K562 (cell line): Measurements from ENCODE around the gene PSMA5. TPM values are rescaled to one million over a fixed set of nuclear protein-coding genes. Genes with fewer than 3 reads are reported as not detected.

ENCODE experiments used
- ATAC-seq: fragments of 200-7000 bp; cut with Tn5 transposase; 3 replicates; pipeline ENCODE4 v1.9.1; 2020; ENCODE audit warnings: moderate library complexity
- BruUV-seq: library from RNA; stranded (reverse); fragments of 400-500 nt; replicated peaks from 2 replicates; lab custom pipeline; 2021; lab: Mats Ljungman, UMichigan
- CTCF ChIA-PET: fragments of 300-600 bp; formaldehyde crosslinking; extraction: SDS; loops from one replicate; lab custom pipeline; 2021; ENCODE audit warnings: low intra/inter-chr PET ratio; lab: Yijun Ruan, JAX
- POLR2A ChIA-PET: fragments of 300-600, 350-650 bp; sonication (Branson Sonifier 250); formaldehyde crosslinking; extraction: SDS; loops from one replicate; lab custom pipeline; 2021; ENCODE audit warnings: antibody characterized with exemption, inconsistent platforms; lab: Yijun Ruan, JAX
- DNase-seq, 4 experiments: peaks; one replicate each; pipeline versions ENCODE4 v3.0.0 to v3.0.0-alpha.2; 2011 to 2018; ENCODE audit warnings: low spot score in 3 of 4, mixed read lengths in 3 of 4; ENCODE audit errors: extremely low read depth in 1 of 4
- FAIRE-seq: peaks from 2 replicates; lab custom pipeline; 2011; peaks lifted over from hg19 to GRCh38; lab: Jason Lieb, UNC
- H2AFZ ChIP-seq: 2 replicates; pipeline ENCODE4 v1.6.0; 2011; ENCODE audit warnings: low read depth, low read length, control low read depth, inconsistent platforms
- H3K27ac ChIP-seq: fragments of 200-600 bp; 3 replicates; pipeline ENCODE4 v1.8.0; 2011; ENCODE audit warnings: low read depth, mild to moderate bottlenecking, control low read depth, inconsistent platforms, low read length, moderate library complexity, mixed read lengths; ENCODE audit errors: extremely low read depth
- H3K27me3 ChIP-seq, 2 experiments: fragments of 300-600 bp in 1 of 2; 2 replicates in 1 of 2; 3 replicates in 1 of 2; pipeline versions ENCODE4 v1.6.0 to v1.8.0; 2011; ENCODE audit warnings: inconsistent platforms in 2 of 2, low read length in 2 of 2, mild to moderate bottlenecking in 1 of 2, mixed read lengths in 1 of 2, moderate library complexity in 1 of 2; ENCODE audit not compliant: control insufficient read depth in 2 of 2, insufficient read depth in 2 of 2
- H3K36me3 ChIP-seq: fragments of 300-600 bp; 3 replicates; pipeline ENCODE4 v1.8.0; 2011; ENCODE audit warnings: mild to moderate bottlenecking, low read length, inconsistent platforms; ENCODE audit not compliant: control insufficient read depth, insufficient read depth
- H3K4me1 ChIP-seq, 2 experiments: fragments of 200-600 bp in 1 of 2; replicated peaks in 1 of 2; 2 replicates in 1 of 2; 3 replicates in 1 of 2; pipeline versions ENCODE4 v1.5.1 to v1.8.0; 2011; ENCODE audit warnings: inconsistent platforms in 2 of 2, low read length in 2 of 2, mild to moderate bottlenecking in 1 of 2, mixed read lengths in 1 of 2, moderate library complexity in 1 of 2; ENCODE audit not compliant: control insufficient read depth in 2 of 2, insufficient read depth in 2 of 2
- H3K4me2 ChIP-seq: 2 replicates; pipeline ENCODE4 v1.6.1; 2011; ENCODE audit warnings: low read length, control low read depth, inconsistent platforms, mixed read lengths; ENCODE audit not compliant: insufficient read depth
- H3K4me3 ChIP-seq: fragments of 200-600 bp; sonication (generic), shearing (Covaris generic); 2 replicates; pipeline ENCODE4 v1.5.1; 2016; ENCODE audit warnings: control low read depth, inconsistent platforms
- H3K79me2 ChIP-seq: fragments of 200-600 bp; 3 replicates; pipeline ENCODE4 v1.8.0; 2011; ENCODE audit warnings: low read length, inconsistent platforms; ENCODE audit not compliant: control insufficient read depth, insufficient read depth
- H3K9ac ChIP-seq, 2 experiments: 2 replicates each; pipeline versions ENCODE4 v1.6.0 to v1.6.1; 2011; ENCODE audit warnings: low read depth in 2 of 2, low read length in 2 of 2, control low read depth in 1 of 2, inconsistent platforms in 1 of 2, mild to moderate bottlenecking in 1 of 2, mixed read lengths in 1 of 2; ENCODE audit not compliant: insufficient read depth in 1 of 2
- H3K9me1 ChIP-seq: one replicate; pipeline ENCODE4 v1.6.0; 2011; ENCODE audit warnings: inconsistent platforms, mild to moderate bottlenecking, low read length, moderate library complexity; ENCODE audit not compliant: control insufficient read depth, insufficient read depth
- H3K9me3 ChIP-seq: replicated peaks from 2 replicates; pipeline ENCODE4 v1.5.1; 2011; ENCODE audit warnings: low read depth, low read length, inconsistent platforms; ENCODE audit not compliant: control insufficient read depth, insufficient read depth
- H4K20me1 ChIP-seq: replicated peaks from 2 replicates; pipeline ENCODE4 v1.6.1; 2011; ENCODE audit warnings: low read length, inconsistent platforms, mixed read lengths; ENCODE audit not compliant: control insufficient read depth, insufficient read depth
- ELF1 ChIP-seq: fragments of 200-800 bp; sonication (Bioruptor generic); IDR thresholded peaks from 2 replicates; pipeline ENCODE4 v1.6.1; 2016; ENCODE audit warnings: missing genetic modification characterization, missing compliant biosample characterization
- HIVEP1 ChIP-seq: fragments of 250-450 bp; sonication (Bioruptor Pico); IDR thresholded peaks from 2 replicates; pipeline ENCODE4 v1.4.0; 2020; ENCODE audit warnings: mild to moderate bottlenecking
- HNRNPH1 ChIP-seq: fragments of 200-400 bp; formaldehyde crosslinking; optimal IDR thresholded peaks from 2 replicates; pipeline ENCODE3; 2017; ENCODE audit warnings: low read depth, mild to moderate bottlenecking, low read length, moderate library complexity
- IRF2 ChIP-seq: sonication (generic); formaldehyde crosslinking; IDR thresholded peaks from 2 replicates; pipeline ENCODE4 v1.8.1; 2022; ENCODE audit warnings: mild to moderate bottlenecking, missing genetic modification reagents
- MAFG ChIP-seq: fragments of 450-650 bp; conservative IDR thresholded peaks from 2 replicates; pipeline ENCODE4 v1.6.1; 2016; ENCODE audit warnings: missing genetic modification characterization, missing compliant biosample characterization
- ZNF217 ChIP-seq: sonication (generic); formaldehyde crosslinking; IDR thresholded peaks from 2 replicates; pipeline ENCODE4 v1.8.0; 2022; ENCODE audit warnings: mild to moderate bottlenecking, missing genetic modification reagents
- WGBS: fragments of 100-300 bp; shearing (Covaris generic); methylation state at CpG from one replicate; pipeline ENCODE4 v1.1.6; 2016; ENCODE audit warnings: low coverage, mixed read lengths; ENCODE audit not compliant: insufficient coverage; ENCODE audit errors: missing lambda C conversion rate; 5-methylcytosine and 5-hydroxymethylcytosine counted together
- in situ Hi-C: fragments of 300-500 bp; cut with MboI; formaldehyde crosslinking; loops from 4 replicates; pipeline ENCODE4 v1.15.0; 2018; ENCODE audit warnings: inconsistent platforms, mixed read lengths
- intact Hi-C: fragments of 100-400 bp; cut with micrococcal nuclease; formaldehyde crosslinking; loops from 2 replicates; pipeline ENCODE4 v1.14.2; 2022
- polyA plus RNA-seq, 8 experiments: library from polyadenylated mRNA; depleted of rRNA in 4 of 8; stranded (reverse) in 5 of 8; unstranded in 3 of 8; fragments of >200 nt; fragmentation: Nextera tagmentation in 2 of 8; fragmentation: Illumina TruSeq in 1 of 8; extraction: Ambion mirVana in 2 of 8; extraction: Trizol in 1 of 8; gene quantifications; 2 replicates each; pipeline versions ENCODE4 v1.2.1 to v1.2.3, GENCODE V29; 2011 to 2014; ENCODE audit warnings: inconsistent platforms in 1 of 8, missing spikeins in 1 of 8
- total RNA-seq, 7 experiments: library from RNA; depleted of rRNA in 6 of 7; stranded (reverse); fragments of >200 nt in 6 of 7; fragmentation: Illumina TruSeq in 2 of 7; extraction: Trizol in 2 of 7; gene quantifications; 2 replicates each; pipeline versions ENCODE4 v1.2.1 to v1.2.3, GENCODE V29; 2011 to 2021; ENCODE audit warnings: low replicate concordance in 1 of 7
- TF ChIP-seq, protein P1 (sequence below): fragments of 200-800 bp; sonication (Bioruptor generic); IDR thresholded peaks from 2 replicates; pipeline ENCODE4 v1.6.1; 2017; ENCODE audit warnings: missing genetic modification characterization, missing compliant biosample characterization
- TF ChIP-seq, protein P2 (sequence below): fragments of 250-450 bp; sonication (Bioruptor Pico); IDR thresholded peaks from 2 replicates; pipeline ENCODE4 v1.8.0; 2022; ENCODE audit warnings: inconsistent platforms
- TF ChIP-seq, protein P3 (sequence below): fragments of 200-800 bp; sonication (Bioruptor generic); IDR thresholded peaks from 2 replicates; pipeline ENCODE4 v1.6.1; 2016; ENCODE audit warnings: missing genetic modification characterization, missing compliant biosample characterization

Gene PSMA5
- total and polyA plus RNA-seq, 9 of the 15 experiments (the other 6 are each of a cell fraction or from before 2014, with no cell fraction given): 82.6 to 542 (median 287) TPM

DNA sequence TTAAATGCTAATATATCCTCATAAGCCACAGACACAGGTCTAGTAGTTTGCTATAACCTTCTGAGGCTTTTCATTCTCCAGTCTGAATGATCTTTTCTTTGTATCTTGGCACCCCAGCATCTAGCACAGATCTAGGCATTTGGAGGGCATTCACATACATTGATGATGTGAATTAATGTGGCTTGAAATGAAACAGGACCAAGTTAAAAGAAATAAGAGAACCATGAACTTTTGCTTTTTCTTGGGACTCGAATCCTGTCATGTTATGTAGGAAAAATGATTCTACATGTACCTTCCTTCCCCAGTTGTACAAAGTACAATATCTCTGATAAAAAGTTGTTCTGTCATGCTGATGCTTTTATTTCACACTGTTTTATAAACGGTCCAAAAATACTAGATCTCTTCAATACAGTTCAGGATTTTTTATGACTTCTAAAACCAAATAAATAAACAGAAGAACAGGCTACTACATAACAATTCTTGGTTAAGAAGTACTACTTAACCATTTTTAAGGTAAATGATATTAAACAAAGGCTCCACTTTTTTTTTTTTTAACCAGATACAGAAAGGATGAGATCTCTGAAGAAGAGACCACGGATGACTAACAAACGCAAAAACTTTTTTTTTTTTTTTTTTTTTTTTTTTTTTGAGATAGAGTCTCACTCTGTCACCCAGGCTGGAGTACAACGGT, 31.5 kb downstream of the PSMA5 start:
- intact Hi-C loops: loop anchor here (1.0 to 5.0 kb wide), 2 partner anchors 32 to 193 kb away; no protein-coding TSS in a partner anchor
- in situ Hi-C loops: no loop called here
- WGBS: 3% methylated on average over 5 of the region's 5 CpGs
- TF ChIP-seq, protein P1, sequence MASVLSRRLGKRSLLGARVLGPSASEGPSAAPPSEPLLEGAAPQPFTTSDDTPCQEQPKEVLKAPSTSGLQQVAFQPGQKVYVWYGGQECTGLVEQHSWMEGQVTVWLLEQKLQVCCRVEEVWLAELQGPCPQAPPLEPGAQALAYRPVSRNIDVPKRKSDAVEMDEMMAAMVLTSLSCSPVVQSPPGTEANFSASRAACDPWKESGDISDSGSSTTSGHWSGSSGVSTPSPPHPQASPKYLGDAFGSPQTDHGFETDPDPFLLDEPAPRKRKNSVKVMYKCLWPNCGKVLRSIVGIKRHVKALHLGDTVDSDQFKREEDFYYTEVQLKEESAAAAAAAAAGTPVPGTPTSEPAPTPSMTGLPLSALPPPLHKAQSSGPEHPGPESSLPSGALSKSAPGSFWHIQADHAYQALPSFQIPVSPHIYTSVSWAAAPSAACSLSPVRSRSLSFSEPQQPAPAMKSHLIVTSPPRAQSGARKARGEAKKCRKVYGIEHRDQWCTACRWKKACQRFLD (CRISPR knock-in tag): 0 out of 2 replicates have a peak, but pooled peaks have one; percentile 11
- TF ChIP-seq HIVEP1 (CRISPR knock-in tag): no peak
- TF ChIP-seq, protein P2, sequence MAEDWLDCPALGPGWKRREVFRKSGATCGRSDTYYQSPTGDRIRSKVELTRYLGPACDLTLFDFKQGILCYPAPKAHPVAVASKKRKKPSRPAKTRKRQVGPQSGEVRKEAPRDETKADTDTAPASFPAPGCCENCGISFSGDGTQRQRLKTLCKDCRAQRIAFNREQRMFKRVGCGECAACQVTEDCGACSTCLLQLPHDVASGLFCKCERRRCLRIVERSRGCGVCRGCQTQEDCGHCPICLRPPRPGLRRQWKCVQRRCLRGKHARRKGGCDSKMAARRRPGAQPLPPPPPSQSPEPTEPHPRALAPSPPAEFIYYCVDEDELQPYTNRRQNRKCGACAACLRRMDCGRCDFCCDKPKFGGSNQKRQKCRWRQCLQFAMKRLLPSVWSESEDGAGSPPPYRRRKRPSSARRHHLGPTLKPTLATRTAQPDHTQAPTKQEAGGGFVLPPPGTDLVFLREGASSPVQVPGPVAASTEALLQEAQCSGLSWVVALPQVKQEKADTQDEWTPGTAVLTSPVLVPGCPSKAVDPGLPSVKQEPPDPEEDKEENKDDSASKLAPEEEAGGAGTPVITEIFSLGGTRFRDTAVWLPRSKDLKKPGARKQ (CRISPR knock-in tag): no peak
- TF ChIP-seq, protein P3, sequence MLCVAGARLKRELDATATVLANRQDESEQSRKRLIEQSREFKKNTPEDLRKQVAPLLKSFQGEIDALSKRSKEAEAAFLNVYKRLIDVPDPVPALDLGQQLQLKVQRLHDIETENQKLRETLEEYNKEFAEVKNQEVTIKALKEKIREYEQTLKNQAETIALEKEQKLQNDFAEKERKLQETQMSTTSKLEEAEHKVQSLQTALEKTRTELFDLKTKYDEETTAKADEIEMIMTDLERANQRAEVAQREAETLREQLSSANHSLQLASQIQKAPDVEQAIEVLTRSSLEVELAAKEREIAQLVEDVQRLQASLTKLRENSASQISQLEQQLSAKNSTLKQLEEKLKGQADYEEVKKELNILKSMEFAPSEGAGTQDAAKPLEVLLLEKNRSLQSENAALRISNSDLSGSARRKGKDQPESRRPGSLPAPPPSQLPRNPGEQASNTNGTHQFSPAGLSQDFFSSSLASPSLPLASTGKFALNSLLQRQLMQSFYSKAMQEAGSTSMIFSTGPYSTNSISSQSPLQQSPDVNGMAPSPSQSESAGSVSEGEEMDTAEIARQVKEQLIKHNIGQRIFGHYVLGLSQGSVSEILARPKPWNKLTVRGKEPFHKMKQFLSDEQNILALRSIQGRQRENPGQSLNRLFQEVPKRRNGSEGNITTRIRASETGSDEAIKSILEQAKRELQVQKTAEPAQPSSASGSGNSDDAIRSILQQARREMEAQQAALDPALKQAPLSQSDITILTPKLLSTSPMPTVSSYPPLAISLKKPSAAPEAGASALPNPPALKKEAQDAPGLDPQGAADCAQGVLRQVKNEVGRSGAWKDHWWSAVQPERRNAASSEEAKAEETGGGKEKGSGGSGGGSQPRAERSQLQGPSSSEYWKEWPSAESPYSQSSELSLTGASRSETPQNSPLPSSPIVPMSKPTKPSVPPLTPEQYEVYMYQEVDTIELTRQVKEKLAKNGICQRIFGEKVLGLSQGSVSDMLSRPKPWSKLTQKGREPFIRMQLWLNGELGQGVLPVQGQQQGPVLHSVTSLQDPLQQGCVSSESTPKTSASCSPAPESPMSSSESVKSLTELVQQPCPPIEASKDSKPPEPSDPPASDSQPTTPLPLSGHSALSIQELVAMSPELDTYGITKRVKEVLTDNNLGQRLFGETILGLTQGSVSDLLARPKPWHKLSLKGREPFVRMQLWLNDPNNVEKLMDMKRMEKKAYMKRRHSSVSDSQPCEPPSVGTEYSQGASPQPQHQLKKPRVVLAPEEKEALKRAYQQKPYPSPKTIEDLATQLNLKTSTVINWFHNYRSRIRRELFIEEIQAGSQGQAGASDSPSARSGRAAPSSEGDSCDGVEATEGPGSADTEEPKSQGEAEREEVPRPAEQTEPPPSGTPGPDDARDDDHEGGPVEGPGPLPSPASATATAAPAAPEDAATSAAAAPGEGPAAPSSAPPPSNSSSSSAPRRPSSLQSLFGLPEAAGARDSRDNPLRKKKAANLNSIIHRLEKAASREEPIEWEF (CRISPR knock-in tag): no peak
- no peak for TF ChIP-seq HNRNPH1
- TF ChIP-seq ZNF217 (CRISPR knock-in tag): no peak
- 0 out of 2 replicates have a peak, but pooled peaks have one; percentile 25 for TF ChIP-seq ELF1
- TF ChIP-seq MAFG (tag): peak; percentile 46; the same call in 1 of the 2 replicates
- TF ChIP-seq IRF2: no peak

More for the DNA sequence above, 31.5 kb downstream of the PSMA5 start:
- peaks cover 22% of the 10 kb centered on the region for H3K36me3 ChIP-seq
- peak overlapping the region; percentile 4 to 86; a peak in 2 of 4 replicates for H3K9ac ChIP-seq
- no peaks in the 10 kb centered on the region for H3K9me1 ChIP-seq
- H3K4me1 ChIP-seq: peaks cover 38 to 61% of the 10 kb centered on the region in 2 experiments
- H3K79me2 ChIP-seq: peaks cover 78% of the 10 kb centered on the region
- H3K4me2 ChIP-seq: peak overlapping the region; percentile 68
- H3K27me3 ChIP-seq: no peaks in the 10 kb centered on the region
- peak overlapping the region; percentile 6 for H2AFZ ChIP-seq
- no peak for DNase-seq
- H3K27ac ChIP-seq: peak overlapping the region; percentile 92
- ChIA-PET CTCF (interaction anchor here (0.6 to 0.7 kb wide), 3 partner anchors 131 to 432 kb away, joined by 3 to 8 read pairs (median 3); no protein-coding TSS in a partner anchor), POLR2A (interaction anchor here (1.0 to 1.9 kb wide), 3 partner anchors 11 to 87 kb away, joined by 3 to 5 read pairs (median 5); no protein-coding TSS in a partner anchor)
- BruUV-seq: no TSS peak
- no peak for ATAC-seq
- H4K20me1 ChIP-seq: no peaks in the 10 kb centered on the region
- H3K9me3 ChIP-seq: no peaks in the 10 kb centered on the region
- peak overlapping the region; percentile 13; the same call in 1 of the 2 replicates for H3K4me3 ChIP-seq
- FAIRE-seq: no peak
